Right lobe of liver (tissue), 6 donors: Measurements from ENCODE around the gene SLC27A6. TPM values are rescaled to one million over a fixed set of nuclear protein-coding genes. Genes with fewer than 3 reads are reported as not detected.

Source experiments
- ATAC-seq, 4 donors: fragments of 200-7000 bp; cut with Tn5 transposase; one replicate each; pipeline ENCODE4 v1.9.1; 2020; ENCODE audit warnings: mild to moderate bottlenecking in 4 of 4, moderate library complexity in 4 of 4
- DNase-seq, 3 donors: peaks; one replicate each; pipeline ENCODE4 v3.0.0-alpha.2; 2020
- H3K27ac ChIP-seq, 3 donors: fragments of 200-600 bp; one replicate each; pipeline ENCODE4 v1.8.0; 2022
- H3K27me3 ChIP-seq, 2 donors: fragments of 200-600 bp; one replicate each; pipeline ENCODE4 v1.8.0; 2022
- H3K36me3 ChIP-seq, 4 donors: fragments of 200-600 bp; sonication (generic) in 1 of 4; one replicate each; pipeline versions ENCODE4 v1.5.1 to v1.8.0; 2017 to 2022; ENCODE audit warnings: control low read depth in 1 of 4
- H3K4me1 ChIP-seq, 4 donors: fragments of 200-600 bp; sonication (generic) in 1 of 4; one replicate each; pipeline versions ENCODE4 v1.5.1 to v1.8.0; 2017 to 2022; ENCODE audit warnings: control low read depth in 1 of 4
- H3K4me3 ChIP-seq, 3 donors: fragments of 200-600 bp; one replicate each; pipeline ENCODE4 v1.8.0; 2022
- H3K9me3 ChIP-seq, 4 donors: fragments of 200-600 bp; sonication (generic) in 1 of 4; one replicate each; pipeline versions ENCODE4 v1.5.1 to v1.8.0; 2017 to 2022; ENCODE audit warnings: control low read depth in 1 of 4
- CTCF ChIP-seq, 4 donors: fragments of 200-600 bp in 3 of 4; fragments of 450-650 bp in 1 of 4; IDR thresholded peaks; one replicate each; pipeline versions ENCODE4 v1.5.1 to v1.8.0; 2016 to 2022; ENCODE audit warnings: antibody characterized with exemption in 4 of 4, mild to moderate bottlenecking in 2 of 4
- POLR2A ChIP-seq: fragments of 450-650 bp; IDR thresholded peaks from one replicate; pipeline ENCODE4 v1.6.1; 2017; ENCODE audit warnings: antibody characterized with exemption, mild to moderate bottlenecking
- WGBS: methylation state at CpG from one replicate; pipeline ENCODE4 v1.1.6; 2018; ENCODE audit warnings: low coverage, low lambda C conversion rate; ENCODE audit not compliant: insufficient coverage; ENCODE audit errors: missing lambda C conversion rate; 5-methylcytosine and 5-hydroxymethylcytosine counted together
- intact Hi-C, 2 donors: fragments of 100-400 bp; cut with DNase I; formaldehyde crosslinking; loops; one replicate each; pipeline versions ENCODE4 v1.11.2 to v1.14.1; 2022
- total RNA-seq, 6 experiments: library from RNA; depleted of rRNA in 2 of 6; stranded (reverse); fragments of >200 nt in 2 of 6; fragmentation: NEBNext Ultra II Directional in 3 of 6; extraction: Animal tissue kit (Norgen Biotek cat#: 25700) in 3 of 6; gene quantifications; one replicate each; pipeline versions ENCODE4 v1.1.0 to v1.2.4, GENCODE V29; 2016 to 2023
- donor health status: DM: no; HTN: yes; CAD: no.
- donor health status: DM: no; HTN: no; CAD: no.
- donor health status: DM: no; HTN: no; CAD: no.
- donor health status: DM: no; HTN: yes; CAD: no.
- donor health status: DM: no; HTN: yes; CAD: no.

SLC27A6 gene
- total RNA-seq, 6 experiments from 2014 or later: not detected

DNA sequence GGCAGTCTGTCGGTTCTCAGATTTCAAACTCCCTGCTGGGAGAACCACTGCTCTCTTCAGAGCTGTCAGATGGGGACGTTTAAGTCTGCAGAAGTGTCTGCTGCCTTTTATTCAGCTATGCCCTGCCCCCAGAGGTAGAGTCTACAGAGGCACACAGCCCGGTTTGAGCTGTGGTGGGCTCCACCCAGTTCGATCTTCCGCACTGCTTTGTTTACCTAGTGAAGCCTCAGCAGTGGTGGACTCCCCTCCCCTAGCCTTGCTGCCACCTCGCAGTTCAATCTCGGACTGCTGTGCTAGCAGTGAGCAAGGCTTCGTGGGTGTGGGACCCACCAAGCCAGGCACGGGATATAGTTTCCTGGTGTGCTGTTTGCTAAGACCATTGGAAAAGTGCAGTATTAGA lies 8.0 kb downstream of the SLC27A6 start:
- H3K27ac ChIP-seq: no peak overlapping the region
- no peaks in the 10 kb centered on the region for H3K9me3 ChIP-seq
- H3K4me1 ChIP-seq: no peaks in the 10 kb centered on the region
- ATAC-seq (no peak), DNase-seq (no peak)
- intact Hi-C loops: no loop called here
- H3K36me3 ChIP-seq: no peaks in the 10 kb centered on the region
- no peak overlapping the region for H3K4me3 ChIP-seq
- 71% methylated on average over 5 of the region's 9 CpGs for WGBS
- TF ChIP-seq POLR2A (no peak), CTCF (IDR thresholded peaks at IDR 0.05) (no peak)
- no peaks in the 10 kb centered on the region for H3K27me3 ChIP-seq

GRCh38 chr5:128974567-128974966 lies 9.3 kb downstream of the SLC27A6 start:
- intact Hi-C loops: no loop called here
- H3K4me1 ChIP-seq: no peaks in the 10 kb centered on the region

DNA sequence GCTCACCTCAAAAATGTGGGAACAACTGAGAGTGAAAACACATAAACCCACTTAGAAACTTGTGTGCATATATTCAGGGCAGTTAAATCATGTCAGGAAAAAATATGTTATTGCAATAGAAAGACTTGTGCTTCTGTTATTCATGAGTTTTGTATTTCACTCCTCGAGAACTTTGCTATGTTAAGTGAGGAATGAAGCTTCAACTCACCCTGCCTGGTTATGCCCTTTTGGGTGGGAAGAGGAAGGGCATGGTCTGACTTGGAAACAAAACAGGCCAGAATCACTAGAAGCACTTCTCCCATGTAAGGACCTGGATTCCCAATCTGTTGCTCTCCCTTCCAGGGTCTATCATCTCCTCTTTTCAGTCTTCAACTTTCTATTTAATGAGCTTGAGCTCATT lies 14.5 kb downstream of the SLC27A6 start:
- 30% methylated on average over 1 of the region's 1 CpG for WGBS
- TF ChIP-seq CTCF (IDR thresholded peaks at IDR 0.05) (no peak), POLR2A (no peak)
- Histone ChIP-seq H3K4me3 (no peak overlapping the region), H3K4me1 (no peaks in the 10 kb centered on the region), H3K27ac (no peak overlapping the region), H3K9me3 (no peaks in the 10 kb centered on the region), H3K36me3 (no peaks in the 10 kb centered on the region), H3K27me3 (no peaks in the 10 kb centered on the region)
- DNase-seq (no peak), ATAC-seq (no peak)
- intact Hi-C loops: no loop called here

More at GRCh38 chr5:128974567-128974966, 9.3 kb downstream of the SLC27A6 start:
- DNase-seq: no peak
- TF ChIP-seq CTCF (IDR thresholded peaks at IDR 0.05) (no peak), POLR2A (no peak)
- H3K27me3 ChIP-seq: no peaks in the 10 kb centered on the region
- no peak overlapping the region for H3K27ac ChIP-seq
- H3K9me3 ChIP-seq: no peaks in the 10 kb centered on the region
- ATAC-seq: no peak
- no peak overlapping the region for H3K4me3 ChIP-seq
- 13% methylated on average over 1 of the region's 1 CpG for WGBS
- H3K36me3 ChIP-seq: no peaks in the 10 kb centered on the region

- WGBS: 60% methylated on average over 1 of the region's 3 CpGs
- Histone ChIP-seq H3K4me1 (no peaks in the 10 kb centered on the region), H3K36me3 (no peaks in the 10 kb centered on the region), H3K4me3 (no peak overlapping the region), H3K27me3 (no peaks in the 10 kb centered on the region), H3K9me3 (no peaks in the 10 kb centered on the region), H3K27ac (no peak overlapping the region)
- DNase-seq: no peak
- no peak for ATAC-seq
- intact Hi-C loops: no loop called here
- TF ChIP-seq POLR2A (no peak), CTCF (IDR thresholded peaks at IDR 0.05) (no peak)
Observed at GRCh38 chr5:128980917-128981316, 15.6 kb downstream of the SLC27A6 start.

DNA sequence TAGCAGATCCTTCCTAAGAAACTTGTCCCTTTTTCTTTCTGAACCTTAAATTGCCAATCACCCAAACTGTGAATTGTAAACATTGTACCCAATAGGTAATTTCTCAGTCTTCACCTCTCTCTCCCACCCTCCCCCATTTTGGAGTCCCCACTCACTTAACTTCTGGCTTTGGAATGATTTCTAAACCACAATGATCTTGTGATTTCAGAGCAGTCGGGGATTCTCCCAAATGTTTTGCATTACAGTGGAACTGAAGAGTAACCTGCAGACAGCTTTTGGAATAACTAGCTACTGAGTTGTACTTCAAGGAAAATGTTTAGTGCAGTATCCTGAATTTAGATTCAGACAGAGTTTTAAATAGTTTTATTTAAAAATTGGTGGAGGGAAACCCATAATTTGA lies 19.2 kb downstream of the SLC27A6 start:
- H3K4me1 ChIP-seq: no peaks in the 10 kb centered on the region
- intact Hi-C loops: no loop called here
- H3K27me3 ChIP-seq: no peaks in the 10 kb centered on the region
- H3K9me3 ChIP-seq: no peaks in the 10 kb centered on the region
- no peak for DNase-seq
- no peaks in the 10 kb centered on the region for H3K36me3 ChIP-seq
- no peak for ATAC-seq
- no peak overlapping the region for H3K27ac ChIP-seq
- no peak overlapping the region for H3K4me3 ChIP-seq
- TF ChIP-seq POLR2A (no peak), CTCF (IDR thresholded peaks at IDR 0.05) (no peak)
- WGBS: 37% methylated on average over 1 of the region's 1 CpG
